Coronary artery (tissue), 2 donors: ENCODE data around the gene FRMPD4.

Source experiments
- DNase-seq: peaks from one replicate; pipeline ENCODE4 v3.0.0-alpha.2; 2017; ENCODE audit warnings: low spot score
- H3K27ac ChIP-seq, 2 donors: fragments of 200-600 bp; sonication (generic); one replicate each; pipeline ENCODE4 v1.5.1; 2016 to 2019
- H3K4me3 ChIP-seq: fragments of 200-600 bp; sonication (generic); 2 replicates; pipeline ENCODE4 v1.5.1; 2016; ENCODE audit warnings: mild to moderate bottlenecking, moderate library complexity
- CTCF ChIP-seq: fragments of 200-600 bp; sonication (generic); IDR thresholded peaks from one replicate; pipeline ENCODE4 v1.5.1; 2019; ENCODE audit warnings: antibody characterized with exemption

FRMPD4 gene

GRCh38 chrX:12396584-12396983 is 258.3 kb downstream of the FRMPD4 start:
- DNase-seq: no peak
- Histone ChIP-seq H3K27ac (no peak overlapping the region), H3K4me3 (no peak overlapping the region)
- TF ChIP-seq CTCF: no peak

DNA sequence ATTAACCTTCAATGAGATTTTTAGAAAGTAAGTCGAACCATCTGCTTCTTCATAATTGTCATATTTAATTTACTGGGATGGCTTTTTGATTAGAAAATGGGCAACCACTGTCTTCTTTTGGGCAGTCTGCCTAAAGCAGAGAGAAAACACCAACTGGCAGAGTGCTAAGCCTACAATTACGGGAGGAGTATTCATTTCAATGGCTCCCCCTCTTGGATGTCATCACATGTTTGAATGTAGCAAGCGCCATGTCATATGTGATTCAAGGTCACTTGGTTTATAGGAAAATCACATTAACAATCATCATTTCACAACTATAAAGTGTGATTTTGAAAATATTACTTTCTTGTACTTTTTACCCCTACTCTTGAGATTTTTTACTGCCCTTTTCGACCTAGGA is 261.9 kb downstream of the FRMPD4 start:
- no peak overlapping the region for H3K4me3 ChIP-seq
- TF ChIP-seq CTCF: no peak
- DNase-seq: no peak
- no peak overlapping the region for H3K27ac ChIP-seq

GRCh38 chrX:12401252-12401651 is 263.0 kb downstream of the FRMPD4 start:
- Histone ChIP-seq H3K4me3 (no peak overlapping the region), H3K27ac (no peak overlapping the region)
- DNase-seq: no peak
- no peak for TF ChIP-seq CTCF

- Histone ChIP-seq H3K27ac (no peak overlapping the region), H3K4me3 (no peak overlapping the region)
- DNase-seq: no peak
- TF ChIP-seq CTCF: no peak
Observed at GRCh38 chrX:12403474-12404082, 265.3 kb downstream of the FRMPD4 start.

DNA sequence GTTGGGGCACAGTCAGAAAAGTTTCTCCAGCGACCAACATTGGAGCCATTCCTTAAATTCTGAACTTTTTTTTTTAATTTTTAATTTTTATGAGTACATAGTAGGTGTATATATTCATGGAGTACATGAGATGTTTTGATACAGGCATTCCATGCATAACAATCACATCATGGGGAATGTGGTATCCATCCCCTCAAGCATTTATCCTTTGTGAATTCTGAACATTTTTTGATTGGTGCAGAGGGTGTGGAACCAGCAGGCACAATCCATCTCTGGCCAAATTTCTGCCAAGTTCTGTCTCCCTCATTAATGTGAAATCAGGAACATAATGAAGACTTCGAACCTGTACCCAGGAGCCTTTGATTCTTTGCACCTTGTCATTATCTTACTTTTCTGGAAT is 267.0 kb downstream of the FRMPD4 start:
- TF ChIP-seq CTCF: no peak
- H3K27ac ChIP-seq: no peak overlapping the region
- DNase-seq: no peak
- no peak overlapping the region for H3K4me3 ChIP-seq

DNA sequence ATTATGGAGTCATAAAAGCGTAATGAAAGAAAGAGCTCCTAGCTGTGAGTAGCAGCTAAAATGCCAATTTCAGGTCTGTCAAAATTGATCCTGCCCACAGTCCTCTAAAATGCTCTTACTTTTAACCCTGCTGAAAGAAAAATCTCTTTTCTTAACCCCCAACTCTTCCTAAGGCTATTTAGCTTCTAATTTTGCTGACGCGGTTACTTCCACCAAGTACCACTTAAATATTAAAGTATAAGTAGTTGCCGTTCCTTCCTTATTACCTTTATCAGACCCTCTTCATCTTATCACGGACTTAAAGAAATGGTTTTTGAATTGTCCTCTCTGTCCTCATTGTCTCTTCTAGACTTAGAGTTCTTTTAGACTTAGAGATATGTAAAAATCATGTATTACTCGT is 272.2 kb downstream of the FRMPD4 start:
- no peak for TF ChIP-seq CTCF
- Histone ChIP-seq H3K27ac (no peak overlapping the region), H3K4me3 (no peak overlapping the region)
- no peak for DNase-seq

GRCh38 chrX:12411831-12412230 is 273.6 kb downstream of the FRMPD4 start:
- no peak for TF ChIP-seq CTCF
- H3K27ac ChIP-seq: no peak overlapping the region
- no peak for DNase-seq
- H3K4me3 ChIP-seq: no peak overlapping the region
